Retina (tissue), 1 donor: ENCODE data around the gene BPIFB3.

Experiments
- DNase-seq: peaks from one replicate; pipeline ENCODE4 v3.0.0-alpha.2; 2016

BPIFB3 gene

GRCh38 chr20:33063271-33063670 is 9.6 kb downstream of the BPIFB3 start:
- no peak for DNase-seq

DNA sequence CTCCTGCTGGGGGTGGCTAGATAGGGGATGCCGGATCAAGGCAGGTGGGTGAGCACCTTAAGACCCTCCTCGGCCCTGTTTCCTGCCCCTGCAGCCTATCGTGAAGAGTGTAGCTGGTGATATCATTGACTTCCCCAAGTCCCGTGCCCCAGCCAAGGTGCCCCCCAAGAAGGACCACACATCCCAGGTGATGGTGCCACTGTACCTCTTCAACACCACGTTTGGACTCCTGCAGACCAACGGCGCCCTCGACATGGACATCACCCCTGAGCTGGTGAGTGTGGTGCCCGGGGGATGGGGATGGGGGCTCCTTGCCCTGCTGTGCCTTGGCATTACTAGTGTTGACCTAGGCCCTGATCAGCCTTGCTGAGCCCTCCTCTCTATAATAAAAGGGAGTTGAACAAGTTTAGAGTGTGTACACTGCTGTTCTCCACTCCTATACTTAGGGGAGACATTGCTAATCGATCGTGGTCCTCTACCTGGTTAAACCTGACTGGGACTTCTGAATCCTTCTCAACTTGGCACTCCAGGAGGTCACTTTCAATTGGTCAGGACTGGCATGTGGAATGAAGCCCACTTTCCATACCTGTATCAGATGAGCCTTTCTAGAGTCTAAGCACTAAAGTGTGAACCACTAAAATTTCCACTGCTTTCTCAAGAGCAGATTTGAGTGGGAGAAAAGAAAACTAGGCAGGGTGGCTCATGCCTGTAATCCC is 11.0 kb downstream of the BPIFB3 start:
- DNase-seq: no peak

DNA sequence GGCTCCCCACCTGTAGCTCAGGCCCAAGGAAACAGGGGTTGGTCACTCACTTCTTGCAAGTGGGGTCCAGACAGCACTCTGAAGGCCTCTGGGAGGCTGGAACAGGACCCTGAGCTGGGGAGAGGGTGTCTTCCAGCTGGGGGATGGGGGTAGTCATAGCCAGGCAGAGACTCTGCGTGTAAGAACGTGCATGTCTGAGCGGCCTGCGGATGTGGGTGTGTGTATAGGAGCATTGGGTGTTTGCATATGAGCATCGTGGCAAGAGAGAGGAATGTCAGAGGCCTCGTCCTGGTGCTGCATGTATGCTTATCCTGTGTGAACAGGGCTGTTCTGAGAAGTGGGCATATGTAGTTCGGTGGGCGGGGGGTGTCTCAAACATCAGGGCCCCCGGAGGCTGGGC is 12.1 kb downstream of the BPIFB3 start:
- DNase-seq: no peak

DNA sequence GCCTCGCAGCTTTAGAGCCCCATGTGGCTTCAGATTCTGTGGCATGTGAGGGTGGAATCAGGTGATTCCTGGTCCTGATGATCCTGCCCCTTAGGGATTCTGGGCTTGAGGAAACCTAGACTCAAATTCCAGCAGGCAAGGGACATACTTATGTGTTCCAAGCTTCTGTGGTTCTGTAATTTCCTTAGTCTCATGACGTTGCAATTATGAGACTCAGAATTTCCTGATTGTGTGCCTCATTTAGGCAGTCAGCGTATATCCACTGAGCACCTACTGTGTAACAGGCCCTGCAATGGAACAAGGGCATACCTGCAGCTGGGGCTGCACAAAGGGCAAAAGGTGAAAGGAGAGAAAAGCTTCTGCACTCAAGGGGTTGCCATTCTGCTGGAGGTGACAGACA is 14.1 kb downstream of the BPIFB3 start:
- no peak for DNase-seq

DNA sequence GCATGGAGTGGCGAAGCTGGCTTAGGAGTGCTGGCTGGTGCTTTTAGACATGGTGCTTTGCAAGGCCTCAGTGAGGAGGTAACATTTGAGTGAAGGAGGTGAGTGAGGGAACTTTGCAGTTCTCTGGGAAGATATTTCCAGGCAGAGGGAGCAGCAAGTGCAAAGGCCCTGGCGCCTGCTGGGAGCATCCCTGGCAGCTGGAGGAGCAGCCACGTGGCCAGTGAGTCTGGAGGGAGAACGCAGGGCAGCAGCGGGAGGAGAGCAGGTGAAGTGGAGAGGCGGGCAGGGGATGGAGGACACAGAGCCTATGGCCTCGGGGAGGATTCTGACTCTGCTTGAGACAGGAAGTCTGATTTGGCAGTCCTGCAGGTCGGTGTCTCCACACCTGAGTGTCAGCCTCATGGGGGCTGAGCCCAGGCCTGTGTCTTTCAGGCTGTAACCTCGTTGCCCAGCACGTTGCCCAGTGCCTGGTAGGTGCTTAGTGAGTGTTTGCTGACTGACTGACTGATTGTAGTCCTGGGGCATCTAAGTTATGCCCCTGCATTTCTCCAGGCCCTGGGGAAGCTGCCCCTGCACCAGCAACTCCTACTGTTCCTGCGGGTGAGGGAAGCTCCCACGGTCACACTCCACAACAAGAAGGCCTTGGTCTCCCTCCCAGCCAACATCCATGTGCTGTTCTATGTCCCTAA is 14.7 kb downstream of the BPIFB3 start:
- no peak for DNase-seq

DNA sequence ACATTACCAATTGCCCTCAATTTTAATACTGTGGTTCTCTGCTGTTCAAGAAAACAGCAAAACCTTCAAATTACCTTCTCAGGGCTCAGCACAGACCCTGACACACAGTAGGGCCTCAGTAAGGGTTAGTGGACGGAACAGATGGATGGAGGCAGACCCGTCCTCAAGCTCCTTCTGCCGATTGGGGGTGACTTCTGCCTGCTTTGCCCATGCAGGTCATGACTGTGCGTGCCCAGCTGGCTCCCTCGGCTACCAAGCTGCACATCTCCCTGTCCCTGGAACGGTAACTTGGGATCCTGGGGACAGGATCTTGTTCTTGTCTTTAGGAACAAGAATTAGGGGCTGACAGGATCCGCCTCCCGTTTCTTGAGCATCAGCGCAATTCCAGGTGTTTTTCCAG is 16.0 kb downstream of the BPIFB3 start:
- no peak for DNase-seq

DNA sequence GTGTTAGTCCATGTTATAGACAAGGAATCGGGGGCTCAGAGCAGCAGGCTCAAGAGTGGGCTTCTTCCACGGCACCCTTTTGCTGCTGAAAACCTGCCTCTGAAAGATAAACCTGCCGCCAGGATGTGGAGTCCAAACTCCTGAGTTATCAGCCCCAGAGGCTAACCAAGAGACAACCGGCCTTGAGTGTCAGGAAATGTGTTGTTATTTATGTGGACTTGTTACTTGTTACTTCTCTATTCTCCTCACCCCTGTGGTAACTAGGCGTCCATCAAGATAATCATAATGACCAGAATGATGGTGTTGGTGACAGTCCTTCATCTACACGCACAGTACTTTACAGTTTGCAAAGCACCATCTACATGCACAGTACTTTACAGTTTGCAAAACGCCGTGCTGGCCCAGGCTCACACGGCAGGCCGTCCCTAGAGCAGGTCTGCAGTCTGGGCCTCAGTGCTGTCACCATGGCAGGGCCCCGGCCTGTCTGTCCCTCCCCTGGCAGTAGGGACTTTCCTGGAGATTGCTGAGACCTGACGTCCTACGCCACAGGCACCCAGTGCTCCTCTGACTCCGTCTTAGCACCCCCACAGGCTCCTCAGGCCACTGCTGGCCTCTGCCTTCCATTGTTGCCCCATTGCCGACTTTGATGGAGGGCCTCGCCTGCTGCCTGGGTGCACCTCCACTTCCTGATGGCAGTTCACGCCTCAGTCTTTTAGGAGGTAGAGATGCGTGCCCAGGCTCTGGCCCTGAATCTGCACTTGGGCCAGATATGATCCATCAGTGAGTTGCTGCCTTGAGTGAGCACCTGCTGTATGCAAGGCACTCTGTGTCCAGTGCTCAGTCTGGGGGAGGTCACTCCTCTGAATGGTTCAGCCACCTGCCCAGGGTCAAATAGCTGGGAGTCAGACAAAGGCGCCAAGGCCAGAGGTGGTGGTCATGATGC is 16.7 kb downstream of the BPIFB3 start:
- DNase-seq: no peak

DNA sequence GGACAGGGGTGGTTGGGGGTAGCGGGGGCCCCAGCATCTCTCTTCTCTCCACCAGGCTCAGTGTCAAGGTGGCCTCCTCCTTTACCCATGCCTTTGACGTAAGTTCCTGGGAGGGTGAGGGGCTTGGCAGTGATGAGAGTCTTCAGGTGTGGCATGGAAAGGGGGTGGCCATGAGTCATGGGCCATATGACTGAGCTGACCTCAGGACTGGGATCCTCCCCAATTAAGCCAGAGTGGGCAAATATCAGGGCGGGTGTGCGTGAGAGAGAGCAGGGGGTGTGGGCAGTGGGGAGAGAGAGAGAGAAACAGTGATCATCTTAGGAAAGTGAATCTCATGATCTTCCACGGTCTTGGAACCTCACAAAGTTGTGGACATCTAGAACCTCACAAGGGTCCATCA is 17.5 kb downstream of the BPIFB3 start:
- no peak for DNase-seq

- no peak for DNase-seq
Measured at GRCh38 chr20:33072362-33072761, 18.7 kb downstream of the BPIFB3 start.

DNA sequence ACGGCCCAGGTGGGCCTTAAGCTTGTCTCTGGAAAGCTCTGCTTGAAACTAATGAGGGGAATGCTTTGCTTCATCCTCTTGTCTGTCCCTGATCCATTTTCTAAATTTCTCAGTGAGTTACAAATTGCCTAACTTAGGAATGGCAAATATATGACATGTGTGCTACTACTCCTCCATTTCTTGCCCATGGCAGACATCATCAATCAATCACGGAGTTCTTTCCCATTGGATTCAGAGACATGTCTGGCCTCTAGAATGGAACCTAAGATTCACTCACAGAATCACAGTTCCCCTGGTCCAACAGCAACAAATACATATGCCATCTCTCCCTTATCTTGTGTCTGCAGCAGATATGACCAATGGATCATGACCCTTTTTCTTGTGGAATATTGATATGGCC is 19.1 kb downstream of the BPIFB3 start:
- no peak for DNase-seq

DNA sequence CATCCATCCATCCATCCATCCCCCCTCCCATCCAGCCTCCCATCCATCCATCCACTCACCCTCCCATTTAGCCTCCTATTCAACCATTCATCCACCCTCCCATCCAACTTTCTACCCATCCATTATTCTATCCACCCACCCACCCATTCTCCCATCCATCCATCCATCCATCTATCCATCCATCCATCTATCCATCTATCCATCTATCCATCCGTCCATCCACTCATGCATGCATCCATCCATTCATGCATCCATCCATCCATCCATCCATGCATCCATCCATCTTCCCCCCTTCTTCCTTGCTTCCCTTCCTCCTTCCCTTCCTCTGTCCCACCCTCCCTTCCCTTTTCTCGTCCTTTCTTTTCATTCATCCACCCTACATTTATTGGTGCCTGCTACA is 21.0 kb downstream of the BPIFB3 start:
- DNase-seq: no peak

DNA sequence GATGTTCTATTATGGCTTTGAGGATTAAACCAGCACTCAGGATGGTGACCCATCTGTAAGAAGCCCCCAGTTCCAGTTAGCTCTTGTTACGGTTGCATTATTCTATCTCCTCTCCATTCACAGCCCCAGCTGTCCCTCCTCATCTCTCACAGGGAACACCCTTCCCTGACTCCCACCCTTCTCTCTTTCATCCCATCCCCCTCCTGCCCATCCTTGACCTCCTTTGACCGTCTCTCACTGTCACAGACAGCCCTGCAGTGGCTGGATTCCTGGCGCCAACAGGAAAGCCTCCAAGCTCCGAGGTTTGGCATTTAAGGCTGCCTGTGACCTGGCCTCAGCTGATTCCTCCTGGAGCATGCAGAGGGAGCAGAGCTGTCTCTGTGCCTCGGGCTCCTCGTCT is 21.6 kb downstream of the BPIFB3 start:
- DNase-seq: no peak

DNA sequence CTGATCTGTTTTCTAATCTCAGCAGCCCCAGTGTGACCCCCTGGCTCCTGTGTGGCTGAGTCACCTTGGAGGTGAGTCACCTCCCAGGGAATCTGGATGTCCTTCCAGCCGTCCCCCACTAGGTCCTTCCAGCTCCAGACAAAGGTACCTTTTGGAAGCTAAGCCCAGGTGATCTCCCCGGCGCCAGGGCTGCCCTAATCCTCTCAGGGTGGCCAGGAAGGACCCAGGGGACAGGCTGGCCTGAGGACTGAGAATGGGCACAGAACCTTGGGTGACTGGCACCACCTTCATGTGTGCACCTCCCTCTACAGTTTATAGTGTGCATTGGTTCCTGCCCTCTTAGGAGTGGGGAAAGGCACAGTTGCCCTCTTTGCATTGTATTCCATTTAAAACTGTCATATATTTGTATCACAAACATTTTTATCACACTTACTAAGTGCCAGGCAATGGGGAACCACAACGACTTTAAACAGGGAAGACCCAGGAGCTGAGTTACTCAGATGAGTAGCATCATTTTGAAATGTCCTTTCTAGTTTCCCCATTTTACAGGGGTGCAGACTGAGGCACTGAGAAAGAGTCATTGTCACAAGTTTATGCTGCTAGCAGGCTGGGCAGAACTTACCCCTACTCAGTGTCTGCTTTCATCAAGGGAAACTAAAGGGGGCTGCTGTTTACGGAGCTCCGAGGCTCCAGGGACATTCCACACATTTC is 23.1 kb downstream of the BPIFB3 start:
- no peak for DNase-seq

GRCh38 chr20:33079259-33079658 is 25.6 kb downstream of the BPIFB3 start, which contains the start of gene BPIFB4:
BPIFB4 (plus strand) TSS chr20:33079643; CDS start chr20:33081527, 1,884 bp downstream.
- DNase-seq: no peak

DNA sequence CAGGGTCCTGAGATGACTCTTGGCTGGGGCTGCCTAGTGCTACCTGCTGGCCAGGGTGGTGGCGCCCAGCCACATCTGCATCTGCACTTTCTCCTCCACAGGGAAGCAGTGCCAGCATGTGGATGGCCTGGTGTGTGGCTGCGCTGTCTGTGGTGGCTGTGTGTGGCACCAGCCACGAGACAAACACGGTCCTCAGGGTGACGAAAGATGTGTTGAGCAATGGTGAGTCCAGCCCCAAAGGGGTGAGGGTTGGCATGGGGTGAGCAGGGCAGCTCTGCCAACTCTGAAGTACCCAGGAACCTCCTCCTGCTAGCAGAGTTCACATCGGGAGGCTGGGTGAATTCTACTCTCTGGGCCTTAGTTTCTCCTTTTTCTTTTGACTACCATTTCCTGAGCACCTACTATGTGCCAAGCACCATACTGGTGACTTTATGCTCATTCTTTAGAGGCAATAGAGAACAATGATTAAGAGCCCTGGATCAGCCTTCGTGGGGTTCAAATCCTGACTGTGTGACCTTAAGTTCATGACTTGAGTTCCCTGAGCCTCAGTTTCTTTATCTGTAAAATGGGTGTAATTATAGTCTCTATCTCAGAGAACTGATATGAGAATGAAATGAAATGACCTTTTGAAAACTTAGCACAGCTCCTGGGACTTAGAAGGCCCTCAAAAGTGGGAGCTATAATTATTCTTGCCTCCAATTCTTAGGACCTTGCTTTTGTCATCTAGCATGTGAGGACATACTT is 27.9 kb downstream of the BPIFB3 start:
- no peak for DNase-seq

DNA sequence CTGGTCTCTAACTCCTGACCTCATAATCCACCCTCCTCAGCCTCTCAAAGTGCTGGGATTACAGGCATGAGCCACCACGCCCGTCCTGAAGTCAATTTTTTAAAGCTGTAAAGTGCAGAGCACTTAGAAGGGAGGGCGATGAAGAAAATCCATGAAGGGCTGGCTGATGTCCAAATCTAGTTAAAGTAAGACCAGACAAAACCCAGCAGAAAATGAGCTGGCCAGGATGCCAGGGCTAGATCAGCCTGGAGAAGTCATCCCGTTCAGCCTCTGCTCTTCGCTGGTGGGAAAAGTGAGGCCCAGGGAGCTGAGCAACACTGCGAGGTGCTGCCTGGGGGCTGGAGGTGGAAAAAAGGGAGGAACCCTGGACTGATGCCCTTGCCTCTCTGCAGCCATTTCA is 28.8 kb downstream of the BPIFB3 start:
- no peak for DNase-seq

- no peak for DNase-seq
Measured at GRCh38 chr20:33083544-33084340, 30.0 kb downstream of the BPIFB3 start.

- DNase-seq: no peak
Measured at GRCh38 chr20:33084722-33085121, 31.0 kb downstream of the BPIFB3 start.

DNA sequence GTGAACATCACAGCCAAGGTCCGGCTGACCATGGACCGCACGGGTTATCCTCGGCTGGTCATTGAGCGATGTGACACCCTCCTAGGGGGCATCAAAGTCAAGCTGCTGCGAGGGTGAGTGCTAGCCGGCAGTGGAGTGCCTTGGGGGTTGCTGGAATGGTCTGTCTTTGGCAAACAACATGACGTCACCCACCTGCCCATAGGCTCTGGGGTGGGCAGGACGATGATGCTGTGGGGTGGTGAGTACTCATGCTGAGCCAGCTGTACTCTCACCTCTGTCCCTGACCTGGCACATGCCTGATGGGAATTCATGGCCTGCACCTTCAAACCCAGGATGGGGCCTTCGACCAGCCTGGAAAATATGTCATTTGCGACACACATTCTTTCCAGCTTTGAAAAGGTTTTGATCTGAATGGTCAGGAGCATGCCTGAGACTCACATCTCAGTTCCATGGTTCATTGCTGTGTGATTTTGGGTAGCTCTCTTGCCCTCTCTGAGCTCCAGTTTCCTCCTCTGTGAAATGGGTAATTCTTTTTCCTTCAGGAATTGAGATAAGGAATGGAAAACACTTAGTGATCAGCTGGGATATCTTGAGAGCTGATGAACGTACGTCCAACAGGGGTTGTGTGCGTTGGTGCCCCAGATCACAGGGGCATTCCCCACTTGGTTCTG is 32.5 kb downstream of the BPIFB3 start:
- DNase-seq: no peak

DNA sequence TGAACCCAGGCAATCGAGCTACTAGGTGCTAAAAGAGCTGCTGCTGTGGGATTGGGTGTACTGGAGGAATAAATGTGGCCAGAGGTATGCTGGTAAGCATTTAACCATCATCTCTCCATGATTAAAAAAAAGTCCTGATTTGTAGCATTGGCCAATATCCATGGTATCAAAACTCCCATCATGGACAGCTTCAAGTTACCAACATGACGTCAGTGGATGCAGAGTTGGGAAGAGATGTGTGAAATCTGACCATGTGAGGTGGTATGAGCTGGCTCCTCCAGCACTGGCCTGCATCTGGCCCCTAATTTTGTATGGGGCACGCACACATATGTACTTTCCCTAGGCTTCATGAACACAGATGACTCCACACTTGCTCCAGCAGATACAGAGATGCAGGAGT is 37.4 kb downstream of the BPIFB3 start:
- DNase-seq: no peak

DNA sequence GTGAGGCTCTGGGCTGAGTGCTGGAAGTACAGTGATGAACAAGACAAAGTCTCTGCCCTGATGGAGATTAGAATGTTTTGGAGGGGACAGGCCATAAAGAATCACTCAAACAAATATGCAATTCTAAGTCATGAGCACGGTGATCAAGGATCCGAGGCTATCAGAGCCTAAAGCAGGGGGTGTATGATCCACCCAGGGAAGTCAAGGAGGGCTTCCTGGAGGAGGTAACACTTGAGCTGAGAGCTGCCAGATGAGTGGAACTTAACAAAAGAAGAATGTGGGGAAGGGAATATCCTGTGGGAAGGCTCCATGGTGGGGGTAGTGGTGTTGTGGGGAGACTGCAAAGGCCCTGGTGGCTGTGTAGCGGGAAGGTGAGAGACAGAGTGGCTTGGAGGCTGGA is 38.0 kb downstream of the BPIFB3 start:
- DNase-seq: no peak
